Urinary bladder (tissue), 4 donors: ENCODE results near the gene WWC2. TPM values are rescaled to one million over a fixed set of nuclear protein-coding genes. Genes with fewer than 3 reads are reported as not detected.
"Not testable (repeated sequence)": the region's sequence is repeated elsewhere in the genome, so short reads cannot be mapped to it uniquely, and the experiment has no call there.

Experiments used
- DNase-seq: peaks from one replicate; pipeline ENCODE4 v3.0.0-alpha.2; 2015; ENCODE audit errors: extremely low spot score
- H3K27ac ChIP-seq: one replicate; pipeline ENCODE4 v1.5.1; 2013; ENCODE audit warnings: low read depth, mild to moderate bottlenecking, moderate library complexity
- H3K36me3 ChIP-seq: one replicate; pipeline ENCODE4 v1.6.1; 2013; ENCODE audit warnings: mild to moderate bottlenecking, moderate library complexity; ENCODE audit not compliant: insufficient read depth
- H3K4me1 ChIP-seq: one replicate; pipeline ENCODE4 v1.6.1; 2013; ENCODE audit warnings: mild to moderate bottlenecking, moderate library complexity; ENCODE audit not compliant: insufficient read depth
- H3K4me3 ChIP-seq: one replicate; pipeline ENCODE4 v1.5.1; 2013; ENCODE audit warnings: low read depth, low read length
- WGBS: extraction: QIAGEN DNeasy Blood & Tissue Kit; methylation state at CpG from one replicate; pipeline ENCODE4 v1.1.7; 2013; 5-methylcytosine and 5-hydroxymethylcytosine counted together
- polyA plus RNA-seq: library from polyadenylated mRNA; stranded (reverse); fragments of 200-250 nt; gene quantifications from one replicate; pipeline ENCODE4 v1.2.3, GENCODE V29; 2013
- total RNA-seq: library from RNA; depleted of rRNA; stranded (reverse); fragments of >200 nt; gene quantifications from one replicate; pipeline ENCODE4 v1.2.3, GENCODE V29; 2014
- donor health status: healthy with polysubstance abuse.
- donor health status: healthy.

Gene WWC2
- total and polyA plus RNA-seq, 2 donors: 10.8 to 42.0 TPM

DNA sequence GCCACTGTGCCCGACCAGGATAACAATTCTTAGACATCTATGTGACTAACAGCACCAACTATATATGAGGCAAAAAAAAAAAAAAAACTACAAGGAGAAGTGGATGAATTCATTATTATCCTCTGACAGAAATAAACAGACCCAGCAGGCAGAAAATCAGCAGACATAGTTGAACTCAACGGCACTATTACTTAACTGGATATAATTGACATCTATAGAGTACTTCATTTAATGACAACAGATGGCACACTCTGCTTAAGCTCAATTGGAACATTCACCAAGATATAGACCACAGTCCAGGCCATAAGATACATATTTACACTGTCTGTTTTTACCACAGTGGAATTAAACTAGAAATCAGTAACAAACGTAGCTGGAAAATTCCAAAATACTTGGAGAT, 207.8 kb downstream of the WWC2 start:
- no peaks in the 10 kb centered on the region for H3K4me1 ChIP-seq
- 87% methylated on average over 3 of the region's 3 CpGs for WGBS
- no peaks in the 10 kb centered on the region for H3K36me3 ChIP-seq
- H3K27ac ChIP-seq: no peak overlapping the region
- no peak overlapping the region for H3K4me3 ChIP-seq
- DNase-seq: no peak

DNA sequence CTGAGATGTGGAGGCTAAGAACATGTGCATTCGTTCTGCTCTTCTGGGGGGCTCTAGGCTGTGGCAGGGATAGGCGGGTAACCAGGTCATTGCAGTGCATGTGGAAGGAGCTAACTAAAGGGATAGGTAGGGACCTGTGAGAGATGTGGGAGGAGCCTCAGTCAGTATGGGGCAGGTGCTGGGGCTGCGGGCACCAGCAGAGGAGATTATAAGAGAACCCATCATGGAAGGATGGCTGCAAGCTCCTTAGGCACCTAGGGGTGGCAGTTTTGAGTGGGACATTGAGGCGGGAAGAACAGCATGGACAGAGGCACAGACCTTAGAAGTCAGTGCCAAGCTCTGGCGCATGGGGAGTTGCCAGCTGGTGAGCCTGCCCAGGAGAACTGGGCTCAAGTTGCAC, 213.8 kb downstream of the WWC2 start:
- H3K4me1 ChIP-seq: no peaks in the 10 kb centered on the region
- H3K27ac ChIP-seq: no peak overlapping the region
- WGBS: 97% methylated on average over 5 of the region's 5 CpGs
- no peaks in the 10 kb centered on the region for H3K36me3 ChIP-seq
- H3K4me3 ChIP-seq: no peak overlapping the region
- no peak for DNase-seq

DNA sequence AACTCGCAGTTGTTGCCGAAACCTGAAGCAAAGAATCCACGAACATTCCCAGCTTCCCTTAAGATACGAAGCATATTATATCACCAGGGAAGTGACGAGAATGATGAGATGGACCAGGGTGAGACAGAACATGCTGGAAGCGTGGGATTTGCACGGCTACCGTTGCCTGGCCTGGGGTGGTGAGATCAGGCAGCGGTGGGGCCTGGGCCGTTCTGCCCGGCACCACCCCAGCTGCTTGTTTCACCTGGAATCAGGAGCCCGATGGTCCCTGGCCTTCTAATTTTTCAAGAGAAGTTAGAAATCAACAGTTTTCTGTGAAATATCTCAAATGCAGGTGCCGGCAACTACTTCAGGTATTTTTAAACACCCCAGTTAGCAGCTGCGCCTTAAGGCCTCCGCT, 215.3 kb downstream of the WWC2 start:
- peaks cover 3% of the 10 kb centered on the region for H3K36me3 ChIP-seq
- no peak overlapping the region for H3K4me3 ChIP-seq
- no peak overlapping the region for H3K27ac ChIP-seq
- 95% methylated on average over 15 of the region's 15 CpGs for WGBS
- DNase-seq: no peak
- H3K4me1 ChIP-seq: no peaks in the 10 kb centered on the region

DNA sequence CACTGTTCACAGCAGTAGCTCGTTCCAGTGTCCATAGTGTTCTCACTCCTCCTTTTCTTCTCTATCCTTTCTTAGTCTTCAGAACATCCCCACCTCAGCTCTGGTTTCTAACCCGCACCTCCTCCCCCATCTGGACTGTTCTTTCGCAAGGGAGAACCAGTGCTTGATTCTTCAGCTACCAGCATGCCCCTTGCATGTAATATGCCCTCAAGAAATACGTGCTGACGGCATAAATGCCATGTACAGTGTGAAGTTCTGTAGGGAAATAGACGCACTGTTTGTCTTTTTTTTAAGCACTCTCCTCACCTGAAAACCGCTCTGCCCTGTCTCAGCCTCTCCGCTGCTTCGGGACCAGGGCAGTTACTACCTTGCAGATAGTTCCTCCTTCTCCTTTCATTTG, 215.7 kb downstream of the WWC2 start:
- H3K4me1 ChIP-seq: no peaks in the 10 kb centered on the region
- no peak for DNase-seq
- WGBS: 90% methylated on average over 9 of the region's 9 CpGs
- peaks cover 3% of the 10 kb centered on the region for H3K36me3 ChIP-seq
- H3K27ac ChIP-seq: no peak overlapping the region
- H3K4me3 ChIP-seq: no peak overlapping the region

DNA sequence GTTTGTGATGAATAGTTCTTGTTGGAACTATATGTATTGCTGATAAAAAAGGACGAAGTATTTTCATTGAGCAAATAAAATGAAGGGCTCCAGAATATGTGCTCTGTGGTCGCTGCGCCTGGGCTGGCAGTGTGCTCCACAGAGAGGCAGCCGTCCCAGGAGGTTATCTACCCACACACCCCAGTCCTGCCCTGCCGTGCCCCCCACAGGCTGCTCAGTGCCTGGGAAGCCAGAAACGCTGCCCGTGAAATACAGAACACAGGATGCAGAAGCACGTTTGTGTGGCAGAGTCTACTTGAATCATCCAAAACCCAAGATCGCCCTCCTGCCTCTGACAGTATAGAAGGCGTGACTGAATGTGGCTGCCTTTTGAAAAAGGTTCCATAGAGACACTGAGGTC, 219.6 kb downstream of the WWC2 start:
- 83% methylated on average over 10 of the region's 10 CpGs for WGBS
- Histone ChIP-seq H3K4me1 (no peaks in the 10 kb centered on the region), H3K27ac (no peak overlapping the region), H3K4me3 (no peak overlapping the region), H3K36me3 (peaks cover 3% of the 10 kb centered on the region)
- DNase-seq: no peak

DNA sequence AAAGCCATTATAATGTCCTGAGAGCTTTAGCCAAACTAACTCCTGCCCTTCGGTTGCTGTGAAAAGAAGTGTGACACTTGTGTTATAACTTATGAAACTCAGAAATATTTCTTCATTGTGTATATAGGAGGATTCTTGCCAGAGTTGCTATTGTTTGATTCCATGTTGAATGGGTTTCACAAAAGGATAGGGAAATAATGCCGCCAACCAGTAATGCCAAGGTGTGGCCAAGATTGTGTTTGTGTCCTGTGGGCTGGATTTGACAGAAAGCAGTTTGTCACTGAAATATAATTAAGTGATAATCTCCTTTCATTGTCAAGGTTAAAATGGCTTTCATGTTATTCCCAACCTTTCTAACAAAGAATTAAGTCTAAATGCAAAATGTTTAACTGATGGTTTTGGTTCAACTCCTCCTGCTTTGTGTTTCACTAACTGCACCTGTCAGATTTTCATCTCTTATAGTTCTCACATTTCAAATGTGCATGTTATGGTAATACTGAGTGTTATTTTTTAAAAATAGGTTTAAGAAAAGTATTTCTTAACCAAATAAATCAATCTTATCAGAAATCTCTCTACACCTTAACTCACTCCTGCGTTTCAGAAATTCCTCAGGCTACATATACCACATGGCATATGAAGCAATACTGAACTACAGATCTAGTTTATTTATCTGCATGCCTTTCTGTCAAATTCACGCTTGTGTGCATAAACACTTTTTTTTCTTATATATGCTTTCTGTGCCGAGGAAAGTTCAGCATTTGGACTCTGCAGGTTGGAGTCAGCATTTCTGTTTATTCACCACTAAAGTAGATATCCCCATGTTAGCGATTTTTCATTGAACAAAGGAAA, 221.4 kb downstream of the WWC2 start, which contains the start of gene CLDN22:
Gene CLDN22 (minus strand): TSS at position 66 of the 849 bp plus-strand sequence. CDS start 58 bp downstream, at position 8.
- Histone ChIP-seq H3K36me3 (peaks cover 3% of the 10 kb centered on the region), H3K4me3 (no peak within 1 kb of the TSS), H3K4me1 (no peaks in the 10 kb centered on the region), H3K27ac (no peak within 1 kb of the TSS)
- no peak for DNase-seq
- WGBS: 73% methylated on average over 6 of the region's 6 CpGs

DNA sequence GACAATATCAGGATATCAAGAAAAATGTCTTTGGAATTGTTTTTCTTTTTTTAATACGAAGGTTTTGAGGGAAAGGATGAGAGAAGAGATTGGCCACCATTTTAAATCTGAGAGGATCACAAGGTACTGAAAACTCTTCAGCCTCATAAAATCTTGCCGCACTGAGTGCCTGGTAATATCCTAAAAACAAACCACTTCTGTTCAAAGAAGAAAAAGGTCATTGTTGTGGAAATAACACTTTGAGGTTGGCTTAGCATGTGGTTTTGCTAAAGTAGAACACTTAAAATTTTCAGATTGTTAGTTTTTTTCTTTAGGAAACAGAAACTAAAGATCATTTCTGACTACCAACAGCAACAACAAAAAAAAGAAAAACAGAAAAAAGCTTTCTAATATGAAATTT, 222.0 kb downstream of the WWC2 start:
- no peak for DNase-seq
- Histone ChIP-seq H3K36me3 (peaks cover 3% of the 10 kb centered on the region), H3K4me1 (no peaks in the 10 kb centered on the region), H3K27ac (no peak overlapping the region), H3K4me3 (no peak overlapping the region)
- 75% methylated on average over 2 of the region's 2 CpGs for WGBS

DNA sequence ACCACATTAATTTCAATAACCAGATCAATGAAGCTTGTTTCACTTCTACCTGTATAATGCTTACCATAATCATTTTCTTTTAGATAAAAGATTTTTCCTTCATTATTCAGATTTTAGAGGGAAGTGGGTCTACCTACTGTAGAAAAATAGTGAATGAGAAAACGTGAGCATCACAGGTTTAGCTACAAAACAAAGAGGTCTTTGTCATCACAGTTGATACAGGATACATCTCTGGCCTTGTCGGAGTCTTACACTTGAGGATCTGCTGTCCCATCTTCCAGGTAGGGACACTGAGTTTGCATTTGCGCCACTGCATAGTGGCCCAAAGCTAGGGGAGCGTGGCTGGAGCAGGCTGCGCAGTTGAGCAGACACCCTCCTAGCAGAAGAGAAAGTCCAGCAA, 222.5 kb downstream of the WWC2 start:
- no peak overlapping the region for H3K4me3 ChIP-seq
- 93% methylated on average over 5 of the region's 5 CpGs for WGBS
- DNase-seq: no peak
- peaks cover 3% of the 10 kb centered on the region for H3K36me3 ChIP-seq
- no peaks in the 10 kb centered on the region for H3K4me1 ChIP-seq
- no peak overlapping the region for H3K27ac ChIP-seq

DNA sequence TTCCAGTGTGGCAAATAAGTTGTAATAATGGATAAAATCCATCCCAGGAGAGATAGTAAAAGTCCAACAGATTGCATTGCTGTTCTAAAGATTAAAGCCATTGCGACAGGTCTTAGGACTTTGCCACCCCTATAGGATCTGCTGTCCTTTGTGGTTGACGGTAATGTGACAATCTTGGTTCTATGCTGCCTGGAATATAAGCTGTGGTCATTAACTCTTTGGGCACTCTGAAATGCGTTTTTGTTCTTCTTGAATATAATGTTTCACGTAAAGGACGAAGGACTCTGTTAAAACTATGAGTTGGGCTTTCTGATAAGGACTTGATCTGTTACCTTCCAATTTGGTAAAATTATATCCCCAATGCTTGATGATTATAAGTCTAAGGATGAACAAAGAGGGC, 223.3 kb downstream of the WWC2 start, which contains the start of gene CLDN24:
Gene CLDN24 (minus strand): TSS at position 101 of the 400 bp plus-strand sequence. CDS start 0 bp downstream, at position 101.
- no peak within 1 kb of the TSS for H3K4me3 ChIP-seq
- no peak for DNase-seq
- H3K27ac ChIP-seq: no peak within 1 kb of the TSS
- 95% methylated on average over 5 of the region's 5 CpGs for WGBS
- peaks cover 3% of the 10 kb centered on the region for H3K36me3 ChIP-seq
- no peaks in the 10 kb centered on the region for H3K4me1 ChIP-seq

DNA sequence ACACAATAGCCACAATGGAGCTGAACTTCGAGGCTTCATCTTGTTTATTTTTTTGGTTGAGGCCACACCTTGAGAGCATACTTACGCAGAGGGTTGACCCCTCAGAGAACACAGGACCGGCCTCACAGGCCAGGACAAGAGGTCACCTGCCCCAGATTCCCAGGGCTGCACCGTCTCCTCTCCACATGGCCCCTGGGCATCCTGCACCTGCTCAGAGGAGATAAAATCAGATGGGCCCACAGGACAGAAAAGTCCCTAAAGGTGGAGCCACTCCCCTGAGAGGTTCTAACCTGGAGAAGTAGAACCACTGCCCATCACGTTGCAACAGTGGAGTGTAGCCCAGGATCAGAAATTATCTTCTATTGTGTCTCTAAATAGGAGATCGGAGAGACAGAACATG, 224.2 kb downstream of the WWC2 start:
- no peak for DNase-seq
- Histone ChIP-seq H3K36me3 (peaks cover 3% of the 10 kb centered on the region), H3K27ac (no peak overlapping the region), H3K4me3 (no peak overlapping the region), H3K4me1 (no peaks in the 10 kb centered on the region)
- WGBS: 93% methylated on average over 6 of the region's 6 CpGs

DNA sequence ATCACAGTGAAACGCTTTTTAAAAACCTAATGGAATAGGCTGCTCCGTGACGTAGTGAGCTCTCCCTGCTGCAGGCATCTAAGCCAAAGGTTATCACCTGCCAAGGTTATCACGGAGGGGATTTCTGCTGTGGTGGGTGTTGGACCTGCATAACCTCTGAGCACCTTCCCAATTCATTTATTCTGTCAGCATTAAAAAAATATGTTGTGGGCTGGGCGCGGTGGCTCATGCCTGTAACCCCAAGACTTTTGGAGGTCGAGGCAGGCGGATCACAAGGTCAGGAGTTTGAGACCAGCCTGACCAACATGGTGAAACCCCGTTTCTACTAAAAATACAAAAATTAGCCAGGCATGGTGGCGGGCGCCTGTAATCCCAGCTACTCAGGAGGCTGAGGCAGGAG, 225.0 kb downstream of the WWC2 start:
- not testable (repeated sequence) for H3K27ac ChIP-seq, DNase-seq, H3K4me3 ChIP-seq, H3K4me1 ChIP-seq, H3K36me3 ChIP-seq
- 92% methylated on average over 11 of the region's 11 CpGs for WGBS

DNA sequence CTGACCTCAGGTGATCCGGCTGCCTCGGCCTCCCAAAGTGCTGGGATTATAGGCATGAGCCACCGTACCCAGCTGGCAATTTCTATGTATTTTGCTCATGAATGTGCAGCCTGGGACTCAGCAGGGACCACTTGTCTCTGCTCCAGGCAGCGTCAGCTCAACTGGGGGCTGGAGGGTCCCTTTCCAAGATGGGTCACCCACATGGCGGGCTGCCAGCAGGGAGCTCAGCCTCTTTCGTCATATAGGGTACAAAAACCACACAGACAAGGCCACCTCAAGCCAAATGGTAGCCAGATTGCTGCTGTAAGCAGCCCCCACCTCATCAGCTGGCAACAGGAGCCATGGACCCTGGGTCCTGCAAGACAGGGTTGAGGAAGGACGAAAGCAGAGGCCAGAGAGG, 225.6 kb downstream of the WWC2 start:
- DNase-seq: no peak
- Histone ChIP-seq H3K4me3 (no peak overlapping the region), H3K4me1 (no peaks in the 10 kb centered on the region), H3K27ac (no peak overlapping the region), H3K36me3 (no peaks in the 10 kb centered on the region)
- 92% methylated on average over 7 of the region's 7 CpGs for WGBS

DNA sequence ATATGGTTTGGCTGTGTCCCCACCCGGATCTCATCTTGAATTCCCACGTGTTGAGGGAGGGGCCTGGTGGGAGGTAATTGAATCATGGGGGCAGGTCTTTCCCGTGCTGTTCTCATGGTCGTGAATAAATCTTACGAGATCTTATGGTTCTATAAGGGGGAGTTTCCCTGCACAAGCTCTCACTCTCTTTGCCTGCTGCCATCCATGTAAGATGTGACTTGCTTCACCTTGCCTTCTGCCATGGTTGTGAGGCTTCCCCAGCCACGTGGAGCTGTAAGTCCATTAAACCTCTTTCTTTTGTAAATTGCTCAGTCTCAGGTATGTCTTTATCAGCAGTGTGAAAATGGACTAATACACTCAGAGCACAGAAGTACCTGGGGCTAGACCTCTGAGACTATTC, 227.3 kb downstream of the WWC2 start:
- not testable (repeated sequence) for H3K4me1 ChIP-seq, DNase-seq, H3K4me3 ChIP-seq, H3K36me3 ChIP-seq, H3K27ac ChIP-seq
- WGBS: 91% methylated on average over 6 of the region's 6 CpGs

DNA sequence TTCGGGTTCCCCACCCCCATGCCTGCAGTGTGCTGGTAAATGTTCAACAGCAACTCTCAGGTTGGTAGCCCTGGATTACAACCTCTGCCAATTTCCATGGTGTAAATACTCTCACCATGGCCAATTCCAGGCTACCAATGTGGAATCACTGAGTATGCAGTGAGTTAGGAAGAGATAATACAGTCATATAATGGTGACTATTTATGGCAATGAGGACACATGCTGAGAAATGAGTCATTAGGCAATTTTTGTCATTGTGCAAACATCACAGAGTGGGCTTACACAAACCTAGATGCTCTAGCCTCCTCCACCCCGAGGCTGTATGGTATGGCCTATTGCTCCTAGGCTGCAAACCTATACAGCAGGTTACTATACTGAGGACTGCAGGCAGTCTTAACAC, 227.8 kb downstream of the WWC2 start:
- no peak for DNase-seq
- 77% methylated on average over 2 of the region's 2 CpGs for WGBS
- no peaks in the 10 kb centered on the region for H3K36me3 ChIP-seq
- H3K4me1 ChIP-seq: no peaks in the 10 kb centered on the region
- no peak overlapping the region for H3K4me3 ChIP-seq
- no peak overlapping the region for H3K27ac ChIP-seq
